ENCODE results near the gene SGF29.
"Not testable (repeated sequence)": the region's sequence is repeated elsewhere in the genome, so short reads cannot be mapped to it uniquely, and the experiment has no call there.

GRCh38 chr16:28622532-28623171, 68.9 kb downstream of the SGF29 start:
- TF ChIP-seq, protein P1, sequence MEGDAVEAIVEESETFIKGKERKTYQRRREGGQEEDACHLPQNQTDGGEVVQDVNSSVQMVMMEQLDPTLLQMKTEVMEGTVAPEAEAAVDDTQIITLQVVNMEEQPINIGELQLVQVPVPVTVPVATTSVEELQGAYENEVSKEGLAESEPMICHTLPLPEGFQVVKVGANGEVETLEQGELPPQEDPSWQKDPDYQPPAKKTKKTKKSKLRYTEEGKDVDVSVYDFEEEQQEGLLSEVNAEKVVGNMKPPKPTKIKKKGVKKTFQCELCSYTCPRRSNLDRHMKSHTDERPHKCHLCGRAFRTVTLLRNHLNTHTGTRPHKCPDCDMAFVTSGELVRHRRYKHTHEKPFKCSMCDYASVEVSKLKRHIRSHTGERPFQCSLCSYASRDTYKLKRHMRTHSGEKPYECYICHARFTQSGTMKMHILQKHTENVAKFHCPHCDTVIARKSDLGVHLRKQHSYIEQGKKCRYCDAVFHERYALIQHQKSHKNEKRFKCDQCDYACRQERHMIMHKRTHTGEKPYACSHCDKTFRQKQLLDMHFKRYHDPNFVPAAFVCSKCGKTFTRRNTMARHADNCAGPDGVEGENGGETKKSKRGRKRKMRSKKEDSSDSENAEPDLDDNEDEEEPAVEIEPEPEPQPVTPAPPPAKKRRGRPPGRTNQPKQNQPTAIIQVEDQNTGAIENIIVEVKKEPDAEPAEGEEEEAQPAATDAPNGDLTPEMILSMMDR (IDR thresholded peaks at IDR 0.05; ENCODE audit: insufficient read depth, low read length, poor library complexity, severe bottlenecking), result not testable (repeated sequence)
- TF ChIP-seq EZH2phosphoT487 (conservative IDR thresholded peaks at IDR 0.05; ENCODE audit: low read length), result not testable (repeated sequence)

Data from SU-DHL-6 (cell line).